Activated naive CD8-positive, alpha-beta T cell treated with anti-CD3 and anti-CD28 coated beads, Interleukin-2, amount 10 ng/mL, durations not matched to agents 7 days and 5 days (primary cell): ENCODE measurements around the gene CSMD2. TPM values are rescaled to one million over a fixed set of nuclear protein-coding genes. Genes with fewer than 3 reads are reported as not detected.
"Not testable (repeated sequence)": the region's sequence is repeated elsewhere in the genome, so short reads cannot be mapped to it uniquely, and the experiment has no call there.

Experiments used
- ATAC-seq: fragments of 150-1000 bp; cut with Tn5 transposase; one replicate; pipeline ENCODE4 v1.10.0; 2021; ENCODE audit warnings: low read depth, moderate library complexity
- POLR2A ChIA-PET: fragments of 350-600 bp; sonication (Branson Sonifier 250); formaldehyde crosslinking; loops from one replicate; lab custom pipeline; 2021; ENCODE audit warnings: antibody characterized with exemption; lab: Charles Lee
- DNase-seq: peaks from one replicate; pipeline ENCODE4 v3.0.0; 2021
- H3K27ac Mint-ChIP-seq: one replicate; pipeline ENCODE4 v1.8.0; 2022; ENCODE audit warnings: mild to moderate bottlenecking, mixed read lengths
- H3K27me3 Mint-ChIP-seq: one replicate; pipeline ENCODE4 v1.8.0; 2022; ENCODE audit warnings: mild to moderate bottlenecking, moderate library complexity, mixed read lengths
- H3K36me3 Mint-ChIP-seq: one replicate; pipeline ENCODE4 v1.8.0; 2021; ENCODE audit warnings: mild to moderate bottlenecking, mixed read lengths
- H3K4me1 Mint-ChIP-seq: one replicate; pipeline ENCODE4 v1.8.0; 2021; ENCODE audit warnings: mixed read lengths
- H3K4me3 Mint-ChIP-seq: one replicate; pipeline ENCODE4 v1.8.0; 2022; ENCODE audit warnings: mild to moderate bottlenecking, moderate library complexity, mixed read lengths
- H3K9me3 Mint-ChIP-seq: one replicate; pipeline ENCODE4 v1.8.0; 2021; ENCODE audit warnings: mixed read lengths
- total RNA-seq, 2 experiments: library from RNA; stranded (reverse); gene quantifications; one replicate each; pipeline ENCODE4 v1.2.3, GENCODE V29; 2021

The CSMD2 gene
- total RNA-seq, 2 experiments from 2014 or later, result not detected

- DNase-seq, result no peak
- Mint-ChIP-seq H3K9me3 (no peaks in the 10 kb centered on the region), H3K4me3 (no peak overlapping the region), H3K27me3 (peaks cover 5% of the 10 kb centered on the region), H3K36me3 (no peaks in the 10 kb centered on the region), H3K4me1 (no peaks in the 10 kb centered on the region), H3K27ac (no peak overlapping the region)
- no peak for ATAC-seq
- POLR2A ChIA-PET, result no interaction called here
Observed at GRCh38 chr1:33519240-33519884, 645.7 kb downstream of the CSMD2 start.

GRCh38 chr1:33517596-33518250, 647.3 kb downstream of the CSMD2 start:
- DNase-seq (no peak), ATAC-seq (no peak)
- no peak overlapping the region for H3K4me3 Mint-ChIP-seq
- no peaks in the 10 kb centered on the region for H3K4me1 Mint-ChIP-seq
- peaks cover 2% of the 10 kb centered on the region for H3K9me3 Mint-ChIP-seq
- POLR2A ChIA-PET, result no interaction called here
- peaks cover 5% of the 10 kb centered on the region for H3K27me3 Mint-ChIP-seq
- H3K36me3 Mint-ChIP-seq, result no peaks in the 10 kb centered on the region
- no peak overlapping the region for H3K27ac Mint-ChIP-seq

GRCh38 chr1:33516891-33517567, 648.0 kb downstream of the CSMD2 start:
- no peak overlapping the region for H3K4me3 Mint-ChIP-seq
- POLR2A ChIA-PET, result no interaction called here
- peaks cover 5% of the 10 kb centered on the region for H3K27me3 Mint-ChIP-seq
- ATAC-seq (no peak), DNase-seq (no peak)
- H3K9me3 Mint-ChIP-seq, result peaks cover 2% of the 10 kb centered on the region
- H3K4me1 Mint-ChIP-seq, result no peaks in the 10 kb centered on the region
- H3K36me3 Mint-ChIP-seq, result no peaks in the 10 kb centered on the region
- H3K27ac Mint-ChIP-seq, result no peak overlapping the region

GRCh38 chr1:33516428-33516827, 648.6 kb downstream of the CSMD2 start:
- H3K27me3 Mint-ChIP-seq, result peaks cover 8% of the 10 kb centered on the region

GRCh38 chr1:33515607-33516006, 649.4 kb downstream of the CSMD2 start:
- Mint-ChIP-seq H3K9me3 (peaks cover 2% of the 10 kb centered on the region), H3K27ac (no peak overlapping the region), H3K36me3 (no peaks in the 10 kb centered on the region), H3K4me3 (no peak overlapping the region), H3K27me3 (peaks cover 8% of the 10 kb centered on the region), H3K4me1 (no peaks in the 10 kb centered on the region)
- no peak for DNase-seq
- POLR2A ChIA-PET, result no interaction called here
- ATAC-seq, result no peak

More at GRCh38 chr1:33516428-33516827, 648.6 kb downstream of the CSMD2 start:
- H3K4me3 Mint-ChIP-seq, result no peak overlapping the region
- no peak overlapping the region for H3K27ac Mint-ChIP-seq
- no peaks in the 10 kb centered on the region for H3K4me1 Mint-ChIP-seq
- no peaks in the 10 kb centered on the region for H3K36me3 Mint-ChIP-seq
- ATAC-seq (no peak), DNase-seq (no peak)
- peaks cover 2% of the 10 kb centered on the region for H3K9me3 Mint-ChIP-seq
- POLR2A ChIA-PET, result no interaction called here

GRCh38 chr1:33515112-33515511, 649.9 kb downstream of the CSMD2 start:
- Mint-ChIP-seq H3K27me3 (peaks cover 8% of the 10 kb centered on the region), H3K27ac (no peak overlapping the region), H3K36me3 (no peaks in the 10 kb centered on the region), H3K9me3 (peaks cover 2% of the 10 kb centered on the region), H3K4me1 (no peaks in the 10 kb centered on the region), H3K4me3 (no peak overlapping the region)
- POLR2A ChIA-PET, result no interaction called here
- DNase-seq, result no peak
- ATAC-seq, result no peak

GRCh38 chr1:33512226-33513011, 652.6 kb downstream of the CSMD2 start:
- no peak for DNase-seq

GRCh38 chr1:33509276-33509675, 655.8 kb downstream of the CSMD2 start:
- H3K27me3 Mint-ChIP-seq, H3K9me3 Mint-ChIP-seq, ATAC-seq, H3K4me1 Mint-ChIP-seq, H3K4me3 Mint-ChIP-seq, POLR2A ChIA-PET, DNase-seq, H3K27ac Mint-ChIP-seq, H3K36me3 Mint-ChIP-seq: not testable (repeated sequence)

More at GRCh38 chr1:33512226-33513011, 652.6 kb downstream of the CSMD2 start:
- Mint-ChIP-seq H3K9me3 (peaks cover 2% of the 10 kb centered on the region), H3K4me1 (no peaks in the 10 kb centered on the region), H3K27ac (no peak overlapping the region), H3K4me3 (no peak overlapping the region), H3K27me3 (peaks cover 5% of the 10 kb centered on the region), H3K36me3 (no peaks in the 10 kb centered on the region)
- ATAC-seq, result no peak
- POLR2A ChIA-PET, result no interaction called here

- no peak overlapping the region for H3K27ac Mint-ChIP-seq
- H3K36me3 Mint-ChIP-seq, result no peaks in the 10 kb centered on the region
- no peaks in the 10 kb centered on the region for H3K4me1 Mint-ChIP-seq
- POLR2A ChIA-PET, result no interaction called here
- ATAC-seq (no peak), DNase-seq (no peak)
- H3K27me3 Mint-ChIP-seq, result peaks cover 5% of the 10 kb centered on the region
- H3K4me3 Mint-ChIP-seq, result no peak overlapping the region
- H3K9me3 Mint-ChIP-seq, result no peaks in the 10 kb centered on the region
Observed at GRCh38 chr1:33508151-33508550, 656.9 kb downstream of the CSMD2 start.

GRCh38 chr1:33507661-33508060, 657.4 kb downstream of the CSMD2 start:
- peaks cover under 1% of the 10 kb centered on the region for H3K9me3 Mint-ChIP-seq
- no peak for ATAC-seq
- H3K27ac Mint-ChIP-seq, result no peak overlapping the region
- no peaks in the 10 kb centered on the region for H3K4me1 Mint-ChIP-seq
- H3K36me3 Mint-ChIP-seq, result no peaks in the 10 kb centered on the region
- H3K27me3 Mint-ChIP-seq, result peaks cover 5% of the 10 kb centered on the region
- DNase-seq, result no peak
- no peak overlapping the region for H3K4me3 Mint-ChIP-seq
- POLR2A ChIA-PET, result no interaction called here

- POLR2A ChIA-PET, result no interaction called here
- Mint-ChIP-seq H3K9me3 (peaks cover 7% of the 10 kb centered on the region), H3K27me3 (peaks cover 2% of the 10 kb centered on the region), H3K4me3 (no peak overlapping the region), H3K4me1 (no peaks in the 10 kb centered on the region), H3K36me3 (peaks cover 1% of the 10 kb centered on the region), H3K27ac (no peak overlapping the region)
- DNase-seq, result no peak
- ATAC-seq, result no peak
Observed at GRCh38 chr1:33503506-33503905, 661.5 kb downstream of the CSMD2 start.

- Mint-ChIP-seq H3K9me3 (peaks cover 7% of the 10 kb centered on the region), H3K27me3 (peaks cover 2% of the 10 kb centered on the region), H3K4me1 (no peaks in the 10 kb centered on the region), H3K4me3 (no peak overlapping the region), H3K36me3 (peaks cover 1% of the 10 kb centered on the region), H3K27ac (no peak overlapping the region)
- POLR2A ChIA-PET, result no interaction called here
- no peak for DNase-seq
- ATAC-seq, result no peak
Observed at GRCh38 chr1:33502726-33503125, 662.3 kb downstream of the CSMD2 start.

- H3K4me1 Mint-ChIP-seq, result no peaks in the 10 kb centered on the region
- H3K9me3 Mint-ChIP-seq, result peaks cover 7% of the 10 kb centered on the region
- ATAC-seq (no peak), DNase-seq (no peak)
- H3K36me3 Mint-ChIP-seq, result peaks cover 1% of the 10 kb centered on the region
- H3K4me3 Mint-ChIP-seq, result no peak overlapping the region
- peaks cover 2% of the 10 kb centered on the region for H3K27me3 Mint-ChIP-seq
- H3K27ac Mint-ChIP-seq, result no peak overlapping the region
- POLR2A ChIA-PET, result no interaction called here
Observed at GRCh38 chr1:33501774-33502173, 663.3 kb downstream of the CSMD2 start.
